Panc1 (cell line): ENCODE data around the gene CDC42EP3. TPM values are rescaled to one million over a fixed set of nuclear protein-coding genes. Genes with fewer than 3 reads are reported as not detected.

Experiments
- ATAC-seq: fragments of 200-7000 bp; cut with Tn5 transposase; 2 replicates; pipeline ENCODE4 v1.9.1; 2020; ENCODE audit warnings: mild to moderate bottlenecking, moderate library complexity
- BruUV-seq: library from RNA; stranded (reverse); fragments of 400-500 nt; replicated peaks from 2 replicates; lab custom pipeline; 2021; lab: Mats Ljungman, UMichigan
- CTCF ChIA-PET: fragments of 300-600 bp; sonication (Branson Sonifier 250); formaldehyde crosslinking; loops from one replicate; lab custom pipeline; 2022; ENCODE audit warnings: antibody characterized with exemption; lab: Charles Lee
- POLR2A ChIA-PET: fragments of 300-600 bp; sonication (Branson Sonifier 250); formaldehyde crosslinking; loops from one replicate; lab custom pipeline; 2022; ENCODE audit warnings: antibody characterized with exemption; lab: Charles Lee
- DNase-seq: peaks from one replicate; pipeline ENCODE4 v3.0.0-alpha.2; 2010; ENCODE audit warnings: low read depth, low spot score
- H3K27ac ChIP-seq: 2 replicates; pipeline ENCODE4 v1.5.1; 2011; ENCODE audit warnings: mild to moderate bottlenecking, low read length, inconsistent platforms
- H3K27me3 ChIP-seq: fragments of 200-500 bp; sonication (Bioruptor generic); 2 replicates; pipeline ENCODE4 v1.6.0; 2014; ENCODE audit warnings: low read length, inconsistent platforms; ENCODE audit not compliant: control insufficient read depth, insufficient read depth
- H3K36me3 ChIP-seq: fragments of 200-500 bp; sonication (Bioruptor generic); 2 replicates; pipeline ENCODE4 v1.5.1; 2014; ENCODE audit warnings: inconsistent platforms, mild to moderate bottlenecking, low read length, moderate library complexity; ENCODE audit not compliant: control insufficient read depth, insufficient read depth
- H3K4me1 ChIP-seq: 2 replicates; pipeline ENCODE4 v1.5.1; 2011; ENCODE audit warnings: inconsistent platforms, mild to moderate bottlenecking, low read length, moderate library complexity; ENCODE audit not compliant: control insufficient read depth, insufficient read depth
- H3K4me3 ChIP-seq, 2 experiments: 2 replicates each; pipeline ENCODE4 v1.5.1; 2011 to 2012; ENCODE audit warnings: low read depth in 2 of 2, low read length in 2 of 2, mild to moderate bottlenecking in 2 of 2, inconsistent platforms in 1 of 2, moderate library complexity in 1 of 2
- H3K9me3 ChIP-seq: fragments of 200-500 bp; sonication (Bioruptor generic); 2 replicates; pipeline ENCODE4 v1.5.1; 2014; ENCODE audit warnings: low read depth, mild to moderate bottlenecking, inconsistent platforms, low read length, moderate library complexity; ENCODE audit not compliant: control insufficient read depth, insufficient read depth
- CTCF ChIP-seq: fragments of 450-650 bp; IDR thresholded peaks from 2 replicates; pipeline ENCODE4 v1.5.1; 2017; ENCODE audit warnings: mild to moderate bottlenecking
- POLR2AphosphoS5 ChIP-seq: IDR thresholded peaks from 2 replicates; pipeline ENCODE4 v1.6.1; 2012; ENCODE audit warnings: mild to moderate bottlenecking, low read depth, low read length, moderate library complexity
- SIN3A ChIP-seq: IDR thresholded peaks from 2 replicates; pipeline ENCODE4 v1.6.1; 2012; ENCODE audit warnings: low read depth, mild to moderate bottlenecking, low read length, moderate library complexity, borderline replicate concordance; ENCODE audit not compliant: insufficient read depth
- TCF7L2 ChIP-seq: IDR thresholded peaks from 2 replicates; pipeline ENCODE4 v1.6.1; 2011; ENCODE audit warnings: mild to moderate bottlenecking, low read depth, low read length, inconsistent platforms
- in situ Hi-C: cut with HindIII; loops from 2 replicates; pipeline ENCODE4 v1.10.0; 2016; ENCODE audit warnings: low sequenced_read_pairs, low pct_unique_long_range_greater_than_20kb
- intact Hi-C: fragments of 100-400 bp; cut with micrococcal nuclease; formaldehyde crosslinking; loops from one replicate; pipeline ENCODE4 v1.10.0; 2022; ENCODE audit not compliant: unreplicated experiment
- total RNA-seq: library from RNA; stranded (reverse); gene quantifications from one replicate; pipeline ENCODE4 v1.2.1, GENCODE V29; 2021; ENCODE audit not compliant: unreplicated experiment
- TF ChIP-seq, protein P1 (sequence below), 2 experiments: IDR thresholded peaks; 2 replicates each; pipeline ENCODE4 v1.6.1; 2011 to 2012; ENCODE audit warnings: low read depth in 2 of 2, control low read depth in 1 of 2, low read length in 1 of 2, mild to moderate bottlenecking in 1 of 2, moderate library complexity in 1 of 2; ENCODE audit not compliant: insufficient read depth in 1 of 2

Gene CDC42EP3
- total RNA-seq, 1 experiment from 2014 or later: 6.1 TPM

- TF ChIP-seq CTCF: no peak
- no peak for TF ChIP-seq TCF7L2
- TF ChIP-seq, protein P1, sequence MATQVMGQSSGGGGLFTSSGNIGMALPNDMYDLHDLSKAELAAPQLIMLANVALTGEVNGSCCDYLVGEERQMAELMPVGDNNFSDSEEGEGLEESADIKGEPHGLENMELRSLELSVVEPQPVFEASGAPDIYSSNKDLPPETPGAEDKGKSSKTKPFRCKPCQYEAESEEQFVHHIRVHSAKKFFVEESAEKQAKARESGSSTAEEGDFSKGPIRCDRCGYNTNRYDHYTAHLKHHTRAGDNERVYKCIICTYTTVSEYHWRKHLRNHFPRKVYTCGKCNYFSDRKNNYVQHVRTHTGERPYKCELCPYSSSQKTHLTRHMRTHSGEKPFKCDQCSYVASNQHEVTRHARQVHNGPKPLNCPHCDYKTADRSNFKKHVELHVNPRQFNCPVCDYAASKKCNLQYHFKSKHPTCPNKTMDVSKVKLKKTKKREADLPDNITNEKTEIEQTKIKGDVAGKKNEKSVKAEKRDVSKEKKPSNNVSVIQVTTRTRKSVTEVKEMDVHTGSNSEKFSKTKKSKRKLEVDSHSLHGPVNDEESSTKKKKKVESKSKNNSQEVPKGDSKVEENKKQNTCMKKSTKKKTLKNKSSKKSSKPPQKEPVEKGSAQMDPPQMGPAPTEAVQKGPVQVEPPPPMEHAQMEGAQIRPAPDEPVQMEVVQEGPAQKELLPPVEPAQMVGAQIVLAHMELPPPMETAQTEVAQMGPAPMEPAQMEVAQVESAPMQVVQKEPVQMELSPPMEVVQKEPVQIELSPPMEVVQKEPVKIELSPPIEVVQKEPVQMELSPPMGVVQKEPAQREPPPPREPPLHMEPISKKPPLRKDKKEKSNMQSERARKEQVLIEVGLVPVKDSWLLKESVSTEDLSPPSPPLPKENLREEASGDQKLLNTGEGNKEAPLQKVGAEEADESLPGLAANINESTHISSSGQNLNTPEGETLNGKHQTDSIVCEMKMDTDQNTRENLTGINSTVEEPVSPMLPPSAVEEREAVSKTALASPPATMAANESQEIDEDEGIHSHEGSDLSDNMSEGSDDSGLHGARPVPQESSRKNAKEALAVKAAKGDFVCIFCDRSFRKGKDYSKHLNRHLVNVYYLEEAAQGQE (IDR thresholded peaks at IDR 0.05; ENCODE audit: insufficient read depth in 1 of 2, low read depth in 2 of 2, low read length in 1 of 2): no peak
- TF ChIP-seq POLR2AphosphoS5: no peak
- TF ChIP-seq SIN3A: no peak
- DNase-seq: no peak
- CTCF ChIA-PET: no interaction called here
- H3K4me1 ChIP-seq: no peaks in the 10 kb centered on the region
- H3K9me3 ChIP-seq: no peaks in the 10 kb centered on the region
- no peak overlapping the region for H3K27ac ChIP-seq
- no peaks in the 10 kb centered on the region for H3K36me3 ChIP-seq
- peak; percentile 42; the same call in 1 of the 2 replicates for ATAC-seq
- no peak overlapping the region for H3K4me3 ChIP-seq
- no TSS peak for BruUV-seq
- intact Hi-C loops: no loop called here
- POLR2A ChIA-PET: no interaction called here
- H3K27me3 ChIP-seq: no peaks in the 10 kb centered on the region
- in situ Hi-C loops: no loop called here
Observed at GRCh38 chr2:37614061-37614738, 57.2 kb downstream of the CDC42EP3 start.

- ChIA-PET POLR2A (no interaction called here), CTCF (no interaction called here)
- Histone ChIP-seq H3K36me3 (no peaks in the 10 kb centered on the region), H3K27ac (no peak overlapping the region), H3K27me3 (no peaks in the 10 kb centered on the region), H3K4me1 (no peaks in the 10 kb centered on the region), H3K9me3 (no peaks in the 10 kb centered on the region), H3K4me3 (no peak overlapping the region)
- BruUV-seq: no TSS peak
- in situ Hi-C loops: no loop called here
- intact Hi-C loops: no loop called here
- TF ChIP-seq, protein P1 (IDR thresholded peaks at IDR 0.05; ENCODE audit: insufficient read depth in 1 of 2, low read depth in 2 of 2, low read length in 1 of 2): no peak
- TF ChIP-seq SIN3A: no peak
- no peak for TF ChIP-seq CTCF
- no peak for TF ChIP-seq TCF7L2
- no peak for TF ChIP-seq POLR2AphosphoS5
- ATAC-seq: no peak
- DNase-seq: no peak
Observed at GRCh38 chr2:37612382-37612781, 59.1 kb downstream of the CDC42EP3 start.
